Measurements from ENCODE around the gene ZSWIM5.
A peak's percentile ranks its signal among the peaks of the same experiment; 100 is the strongest.
"Not testable (repeated sequence)": the region's sequence is repeated elsewhere in the genome, so short reads cannot be mapped to it uniquely, and the experiment has no call there.

Gene ZSWIM5

GRCh38 chr1:45205910-45206721, at the start of gene ZSWIM5:
TSS of gene ZSWIM5 (minus strand) at chr1:45206605. CDS start at chr1:45206350, 255 bp downstream.
- peak; percentile 51 to 72 (median 56) for DNase-seq

DNA sequence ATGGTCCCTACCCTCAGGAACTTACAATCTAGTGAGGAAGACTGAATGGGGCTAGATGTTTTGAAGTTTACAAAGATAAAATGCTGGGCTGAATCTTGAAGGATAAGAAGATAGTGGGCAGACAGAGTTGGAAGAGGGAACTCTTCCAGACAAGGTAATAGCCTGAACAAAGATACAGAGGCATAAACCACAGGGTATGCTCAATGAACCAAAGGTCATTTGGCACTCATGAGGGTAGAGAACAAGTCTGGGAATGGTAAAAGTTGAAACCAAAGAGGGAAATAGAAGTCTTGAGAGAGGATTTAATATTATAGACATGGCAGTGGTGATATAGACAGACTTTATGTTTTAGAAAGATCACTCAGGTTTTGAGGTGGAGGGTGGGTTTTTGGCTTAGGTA, 48.1 kb upstream of the ZSWIM5 start:
- no peak for DNase-seq

DNA sequence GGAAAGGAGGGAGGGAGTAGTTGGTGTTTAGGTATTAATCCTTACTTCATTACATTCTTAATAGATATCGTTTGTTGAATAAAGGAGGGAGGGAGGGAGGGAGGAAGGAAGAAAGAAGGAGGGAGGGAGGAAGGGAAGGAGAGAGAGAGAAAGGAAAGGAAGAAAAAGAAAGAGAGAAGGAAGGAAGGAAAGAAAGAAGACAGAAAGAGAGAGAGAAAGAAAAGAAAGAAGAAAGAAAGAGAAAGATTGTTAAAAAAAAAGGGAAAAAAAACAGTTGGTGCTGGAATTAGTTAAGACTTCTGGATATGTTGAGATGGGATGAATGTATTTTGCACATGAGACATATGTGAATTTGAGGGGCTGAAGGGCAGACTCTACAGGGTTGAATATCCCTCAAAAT, 44.1 kb upstream of the ZSWIM5 start:
- DNase-seq = no peak

- DNase-seq = not testable (repeated sequence)
Measured at GRCh38 chr1:45248004-45248403, 41.6 kb upstream of the ZSWIM5 start.

DNA sequence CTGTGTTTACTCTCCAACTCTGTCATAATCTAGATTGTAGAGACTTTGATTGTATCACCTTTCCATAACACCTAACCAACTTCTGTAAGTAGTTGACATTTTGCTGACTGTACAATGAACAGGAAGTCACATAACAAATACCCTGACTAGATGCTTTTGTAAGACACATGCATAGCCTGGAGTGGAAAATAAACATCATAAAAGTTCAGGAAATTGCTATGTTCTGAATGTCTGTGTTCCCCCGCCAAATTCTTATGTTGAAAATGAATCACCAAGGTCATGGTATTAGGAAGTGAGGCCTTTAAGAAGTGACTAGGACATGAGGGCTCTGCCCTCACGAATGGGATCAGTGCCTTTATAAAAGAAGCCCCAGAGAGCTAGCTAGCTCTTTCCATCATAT, 40.4 kb upstream of the ZSWIM5 start:
- DNase-seq = peak in 3 of 6 experiments; percentile 4 to 21 (median 10)

DNA sequence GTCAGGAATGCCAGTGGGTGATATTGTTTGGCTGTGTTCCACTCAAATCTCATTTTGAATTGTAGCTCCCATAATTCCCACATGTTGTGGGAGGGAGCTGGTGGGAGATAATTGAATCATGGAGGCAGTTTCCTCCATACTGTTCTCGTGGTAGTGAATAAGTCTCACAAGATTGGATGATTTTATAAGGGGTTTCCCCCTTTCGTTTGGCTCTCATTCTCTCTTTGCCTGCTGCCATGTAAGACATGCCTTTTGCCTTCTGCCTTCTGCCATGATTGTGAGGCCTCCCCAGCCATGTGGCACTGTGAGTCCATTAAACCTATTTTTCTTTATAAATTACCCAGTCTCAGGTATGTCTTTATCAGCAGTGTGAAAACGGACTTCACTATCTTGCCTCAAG, 40.0 kb upstream of the ZSWIM5 start:
- not testable (repeated sequence) for DNase-seq

DNA sequence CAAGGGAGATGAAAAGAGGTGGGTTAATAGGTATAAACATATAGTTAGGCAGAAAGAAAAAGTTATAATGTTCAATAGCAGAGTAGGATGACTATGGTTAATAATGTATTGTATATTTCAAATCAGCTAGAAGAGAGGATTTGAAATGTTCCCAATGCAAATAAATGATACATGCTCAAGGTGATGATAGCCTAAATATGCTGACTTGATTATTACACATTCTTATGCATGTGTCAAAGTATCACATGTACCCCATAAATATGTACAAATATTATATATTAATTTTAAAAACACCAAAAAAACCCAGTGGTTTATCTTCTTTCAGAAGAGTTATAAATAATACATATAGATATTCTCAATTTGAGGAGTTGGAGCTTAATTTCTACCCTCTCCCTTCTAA, 38.3 kb upstream of the ZSWIM5 start:
- DNase-seq = no peak

- no peak for DNase-seq
Measured at GRCh38 chr1:45243476-45244343, 37.3 kb upstream of the ZSWIM5 start.

DNA sequence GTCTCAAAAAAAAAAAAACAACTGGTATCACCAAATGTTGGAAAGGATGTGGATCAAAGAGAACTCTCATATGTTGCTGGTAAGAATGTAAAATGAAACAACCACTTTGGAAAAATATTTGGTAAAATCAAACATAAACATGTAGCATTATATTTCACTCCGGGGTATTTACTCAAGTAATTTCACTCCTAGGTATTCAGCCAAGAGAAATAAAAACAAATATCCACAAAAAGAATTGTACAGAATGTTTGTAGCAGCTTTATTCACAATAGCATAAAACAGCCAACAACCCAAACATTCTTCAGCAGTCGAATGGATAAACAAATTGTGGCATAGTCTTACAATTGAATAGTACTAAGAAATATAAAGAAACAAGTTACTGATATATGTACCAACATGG, 32.4 kb upstream of the ZSWIM5 start:
- DNase-seq = no peak

DNA sequence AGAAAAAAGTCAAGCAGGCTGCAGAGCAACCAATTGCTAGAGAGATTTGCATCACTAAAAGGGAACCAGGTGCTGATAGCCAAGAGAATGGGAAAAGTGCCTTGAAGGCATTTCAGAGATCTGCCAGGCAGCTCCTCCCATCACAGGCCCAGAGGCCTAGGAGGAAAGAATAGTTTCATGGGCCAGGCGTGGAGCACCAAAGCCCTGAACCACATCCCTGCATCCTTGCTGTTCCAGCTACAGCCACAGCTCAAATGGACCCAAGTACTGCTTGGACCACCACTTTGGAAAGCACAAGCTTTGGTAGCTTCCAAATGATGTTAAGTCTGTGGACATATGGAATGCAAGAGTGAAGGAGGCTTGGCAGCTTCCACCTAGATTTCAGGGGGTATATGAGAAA, 29.7 kb upstream of the ZSWIM5 start:
- DNase-seq = no peak

GRCh38 chr1:45230537-45230936, 24.1 kb upstream of the ZSWIM5 start:
- DNase-seq = peak in 4 of 6 experiments; percentile 0 to 13 (median 2)

- DNase-seq = no peak
Measured at GRCh38 chr1:45225598-45225997, 19.2 kb upstream of the ZSWIM5 start.

DNA sequence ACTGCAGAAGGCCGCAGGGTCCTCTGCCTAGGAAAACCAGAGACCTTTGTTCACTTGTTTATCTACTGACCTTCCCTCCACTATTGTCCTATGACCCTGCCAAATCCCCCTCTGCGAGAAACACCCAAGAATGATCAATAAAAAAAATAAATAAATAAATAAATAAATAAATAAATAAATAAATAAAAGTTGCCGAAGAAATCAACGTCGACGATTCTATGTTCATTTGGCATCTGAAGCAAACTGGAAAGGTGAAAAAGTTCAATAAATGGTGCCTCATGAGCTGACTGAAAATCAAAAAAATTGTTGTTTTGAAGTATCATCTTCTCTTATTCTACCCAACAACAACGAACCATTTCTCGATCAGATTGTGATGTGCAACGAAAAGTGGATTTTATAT, 17.3 kb upstream of the ZSWIM5 start:
- not testable (repeated sequence) for DNase-seq

DNA sequence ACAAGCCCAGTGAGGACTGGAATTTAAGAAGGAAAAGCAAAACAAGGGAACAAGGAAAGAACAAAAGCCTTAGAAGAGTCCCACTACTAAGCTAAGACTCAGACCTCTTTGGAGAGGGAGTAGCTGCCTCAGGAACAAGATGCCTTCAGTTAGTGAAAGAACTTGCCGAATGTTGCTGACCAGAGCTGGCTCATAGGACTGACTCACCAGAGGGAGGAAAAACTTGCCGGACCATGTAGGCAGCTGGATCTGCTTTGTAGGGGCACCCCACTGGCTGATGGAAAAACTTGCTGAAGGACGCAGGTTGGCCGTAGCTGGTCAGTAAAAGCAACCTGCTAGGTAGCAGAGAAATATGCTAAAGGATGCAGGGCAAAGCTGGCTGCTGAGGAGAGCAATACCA, 15.3 kb upstream of the ZSWIM5 start:
- no peak for DNase-seq

DNA sequence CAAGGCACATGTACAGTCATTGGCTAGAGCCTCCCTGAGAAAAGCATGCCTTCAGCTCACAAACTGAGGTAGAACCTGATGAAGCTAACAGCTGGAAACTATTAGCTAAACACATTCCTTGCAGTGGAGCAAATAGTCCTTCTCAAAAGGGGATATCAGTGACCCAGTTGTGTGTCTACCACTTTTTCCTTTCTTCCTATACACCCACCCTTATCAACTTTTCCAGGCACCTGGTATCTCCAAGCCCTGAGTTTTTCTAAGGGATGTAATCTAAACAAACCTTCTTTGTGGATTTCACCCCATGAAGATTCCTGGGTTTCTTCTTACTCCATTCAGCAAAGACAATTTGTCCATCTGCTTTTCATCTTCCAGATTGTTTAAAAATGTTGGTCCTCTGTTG, 10.5 kb upstream of the ZSWIM5 start:
- no peak for DNase-seq

GRCh38 chr1:45216200-45216541, 9.8 kb upstream of the ZSWIM5 start:
- DNase-seq = no peak

GRCh38 chr1:45215485-45216199, 9.2 kb upstream of the ZSWIM5 start:
- DNase-seq = no peak

DNA sequence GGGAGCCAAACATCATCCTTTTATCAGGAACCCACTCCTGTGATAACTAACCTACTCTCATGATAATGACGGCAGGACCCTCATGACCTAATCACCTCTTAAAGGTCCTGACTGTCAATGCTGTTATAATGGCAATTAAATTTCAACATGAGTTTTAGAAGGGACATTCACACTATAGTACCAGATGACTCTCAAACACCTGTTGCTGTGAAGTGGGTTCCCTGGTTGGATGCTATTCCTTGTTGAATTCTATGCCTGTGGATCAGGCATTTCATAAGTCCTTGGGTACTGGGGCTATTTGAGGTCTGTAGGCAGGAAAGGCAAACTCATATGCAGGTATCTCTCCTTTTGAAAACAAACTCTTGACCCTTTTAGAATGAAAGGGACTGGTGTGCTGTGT, 7.5 kb upstream of the ZSWIM5 start:
- no peak for DNase-seq

GRCh38 chr1:45211076-45211475, 4.7 kb upstream of the ZSWIM5 start:
- DNase-seq = no peak

DNA sequence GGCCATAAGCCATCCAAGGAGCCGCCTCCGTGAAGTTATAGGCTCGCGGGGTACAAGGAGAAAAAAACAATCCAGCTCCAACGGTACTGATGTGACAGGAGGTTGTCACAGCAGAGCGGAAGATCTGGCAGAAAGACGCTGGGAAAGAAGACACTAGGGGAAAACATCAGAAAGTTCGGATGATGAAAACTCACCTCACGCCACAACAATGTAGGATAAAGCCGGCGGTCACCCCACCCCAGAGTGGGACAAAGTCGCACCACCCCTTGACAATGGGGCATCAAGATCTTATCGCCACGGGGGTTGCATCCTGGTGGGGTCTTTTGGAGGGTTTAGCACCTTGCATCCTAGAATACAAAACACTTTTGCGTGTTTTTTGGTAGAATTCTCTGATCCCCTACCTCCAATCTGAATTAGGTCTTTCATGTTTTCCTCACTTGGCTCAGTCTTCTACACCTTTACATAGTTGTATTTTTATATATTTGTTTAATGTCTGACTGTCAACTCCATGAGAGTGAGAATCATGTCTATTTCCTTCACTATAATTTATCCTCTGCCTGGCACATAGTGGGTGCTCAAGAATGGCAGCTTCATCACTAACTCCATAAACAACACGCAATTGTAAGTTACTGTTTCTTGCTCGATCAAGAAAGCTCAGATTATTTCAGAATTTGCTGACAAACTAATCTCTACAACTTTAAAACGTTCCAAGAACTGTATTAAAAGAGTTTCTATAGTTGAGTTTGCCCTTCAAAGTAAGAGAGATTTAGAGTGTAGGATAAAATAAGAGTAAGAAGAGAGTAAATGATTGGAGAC, 611 bp upstream of the ZSWIM5 start:
- DNase-seq = peak in 2 of 6 experiments; percentile 43 to 59

GRCh38 chr1:45205011-45205909, 1.1 kb downstream of the ZSWIM5 start:
- DNase-seq = peak in 4 of 6 experiments; percentile 13 to 16 (median 14)
